ENCODE results near the gene NPL.

The NPL gene

DNA sequence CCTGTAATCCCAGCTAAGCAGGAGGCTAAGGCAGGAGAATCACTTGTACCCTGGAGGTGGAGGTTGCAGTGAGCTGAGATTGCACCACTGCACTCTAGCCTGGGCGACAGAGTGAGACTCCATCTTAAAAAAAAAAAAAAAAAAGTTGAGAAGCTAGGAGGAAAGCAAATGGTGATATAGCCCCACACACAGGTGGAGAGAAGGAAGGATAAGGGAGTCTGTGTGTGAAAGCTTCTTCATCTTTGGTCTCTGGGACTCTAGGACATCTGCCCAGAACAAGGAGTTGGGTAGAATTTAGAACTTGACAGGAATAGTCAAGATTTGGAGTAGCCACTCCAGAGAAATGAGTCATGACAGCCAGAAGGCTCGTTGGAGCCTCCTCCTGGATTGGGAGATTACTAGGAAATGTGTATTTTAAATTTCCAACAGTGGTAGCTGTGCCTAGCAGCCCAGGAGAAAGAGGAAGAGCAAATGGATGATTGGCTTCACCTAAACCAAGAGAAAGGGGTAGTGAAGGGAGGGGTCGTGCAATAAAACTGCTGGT lies 19.9 kb downstream of the NPL start:
- ChIA-PET CTCF (interaction anchor here (0.5 to 0.7 kb wide), 2 partner anchors 18 to 872 kb away, joined by 3 to 4 read pairs; no protein-coding TSS in a partner anchor), POLR2A (no interaction called here)

DNA sequence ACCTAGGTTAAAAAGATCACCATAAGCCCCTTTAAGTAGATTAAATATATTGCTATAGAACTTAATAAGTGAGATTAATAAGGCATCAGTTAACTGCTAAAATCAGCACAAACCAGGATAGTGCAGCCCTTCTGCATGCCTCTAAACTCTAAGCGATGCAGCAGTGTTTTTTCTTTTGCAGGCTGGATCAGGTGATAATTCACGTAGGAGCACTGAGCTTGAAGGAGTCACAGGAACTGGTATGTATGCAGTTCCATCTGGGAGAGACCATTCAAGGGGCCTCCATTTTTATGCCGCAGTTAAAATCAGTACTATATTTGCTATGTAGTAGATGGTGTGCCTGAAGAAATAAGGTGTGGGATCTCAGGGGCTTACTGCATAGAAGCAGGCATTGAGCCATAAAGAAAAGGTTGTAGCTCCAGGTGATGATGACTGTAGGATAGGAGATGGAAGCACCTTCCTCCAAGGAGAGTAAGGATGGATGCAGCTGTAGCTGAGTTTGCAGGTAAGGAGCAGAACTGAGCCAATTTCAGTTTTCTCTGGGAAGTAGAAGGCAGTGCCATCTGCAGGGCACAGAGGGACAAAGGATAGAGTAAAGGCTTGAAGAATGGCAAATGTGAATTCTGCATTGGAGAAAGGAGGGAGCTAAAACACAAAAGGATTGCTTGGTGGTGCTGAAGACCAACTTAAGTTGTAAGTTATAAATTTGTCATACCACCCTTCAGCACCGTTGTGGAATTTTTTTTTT lies 22.6 kb downstream of the NPL start:
- TF ChIP-seq FOXA1 (IDR thresholded peaks at IDR 0.05) (no peak), ELF4 (IDR thresholded peaks at IDR 0.05) (no peak)
- CTCF ChIA-PET, result no interaction called here
- no peak for DNase-seq (ENCODE audit: extremely low spot score)
- POLR2A ChIA-PET, result no interaction called here

More for the DNA sequence above, 19.9 kb downstream of the NPL start:
- TF ChIP-seq CTBP1 (IDR thresholded peaks at IDR 0.05; ENCODE audit: borderline replicate concordance) (no peak), ZNF384 (IDR thresholded peaks at IDR 0.05) (peak; percentile 19; the same call in 1 of the 2 replicates), SP1 (IDR thresholded peaks at IDR 0.05) (no peak), SUZ12 (IDR thresholded peaks at IDR 0.05) (no peak), NFRKB (IDR thresholded peaks at IDR 0.05) (no peak)
- no peak for DNase-seq (ENCODE audit: extremely low spot score)

DNA sequence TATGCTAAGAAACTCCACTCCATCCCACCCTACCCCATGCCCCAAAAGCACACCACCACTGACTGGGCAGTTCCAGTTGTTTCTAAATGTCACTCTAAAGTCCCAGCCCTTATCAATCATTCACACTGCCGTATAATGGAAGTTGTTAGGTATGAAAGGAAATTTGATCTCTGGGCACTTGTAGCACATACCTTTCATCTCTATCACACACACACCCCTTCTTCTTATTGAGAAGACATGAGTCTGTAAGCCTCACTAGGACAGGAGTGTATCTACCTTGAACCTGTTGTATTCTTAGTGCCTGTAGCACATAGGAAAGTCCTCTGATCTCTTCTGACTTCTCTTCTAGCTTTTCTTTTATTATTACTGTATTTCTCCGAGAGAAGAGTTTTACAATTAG lies 27.3 kb downstream of the NPL start:
- ChIA-PET POLR2A (no interaction called here), CTCF (no interaction called here)
- DNase-seq (ENCODE audit: extremely low spot score), result no peak
- TF ChIP-seq SP1 (IDR thresholded peaks at IDR 0.05) (no peak), LEF1 (IDR thresholded peaks at IDR 0.05; ENCODE audit: borderline replicate concordance) (no peak)

DNA sequence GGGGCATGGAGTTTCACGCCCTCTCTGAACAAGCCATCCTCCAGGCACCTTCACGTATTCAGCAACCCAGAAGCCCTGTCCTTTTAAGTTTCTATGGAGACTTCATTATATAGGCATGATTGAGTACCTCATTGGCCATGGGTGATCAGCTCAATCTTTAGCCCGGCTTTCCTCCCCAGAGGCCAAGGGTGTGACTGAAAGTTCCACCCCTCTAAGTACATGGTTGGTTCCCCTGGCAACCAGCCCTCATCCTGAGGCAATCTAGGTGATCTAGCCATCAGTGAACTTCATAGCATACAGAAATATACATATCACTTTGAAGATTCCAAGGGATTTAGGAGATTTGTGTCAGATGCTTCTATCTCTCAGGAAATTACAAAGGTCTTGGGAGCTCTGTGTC lies 28.2 kb downstream of the NPL start:
- POLR2A ChIA-PET, result no interaction called here
- DNase-seq (ENCODE audit: extremely low spot score), result no peak
- TF ChIP-seq CTBP1 (IDR thresholded peaks at IDR 0.05; ENCODE audit: borderline replicate concordance), result no peak
- TF ChIP-seq SP1 (IDR thresholded peaks at IDR 0.05), result no peak
- no peak for TF ChIP-seq HDGF (IDR thresholded peaks at IDR 0.05; ENCODE audit: borderline replicate concordance)
- no peak for TF ChIP-seq NFRKB (IDR thresholded peaks at IDR 0.05)
- TF ChIP-seq ELF4 (IDR thresholded peaks at IDR 0.05), result no peak
- TF ChIP-seq ARNT (IDR thresholded peaks at IDR 0.05), result no peak
- TF ChIP-seq TARDBP (IDR thresholded peaks at IDR 0.05), result no peak
- no peak for TF ChIP-seq ZNF384 (IDR thresholded peaks at IDR 0.05)
- TF ChIP-seq FOXM1 (IDR thresholded peaks at IDR 0.05; ENCODE audit: borderline replicate concordance), result no peak
- TF ChIP-seq LEF1 (IDR thresholded peaks at IDR 0.05; ENCODE audit: borderline replicate concordance), result no peak
- no peak for TF ChIP-seq FOXK2 (IDR thresholded peaks at IDR 0.05)
- CTCF ChIA-PET, result no interaction called here

DNA sequence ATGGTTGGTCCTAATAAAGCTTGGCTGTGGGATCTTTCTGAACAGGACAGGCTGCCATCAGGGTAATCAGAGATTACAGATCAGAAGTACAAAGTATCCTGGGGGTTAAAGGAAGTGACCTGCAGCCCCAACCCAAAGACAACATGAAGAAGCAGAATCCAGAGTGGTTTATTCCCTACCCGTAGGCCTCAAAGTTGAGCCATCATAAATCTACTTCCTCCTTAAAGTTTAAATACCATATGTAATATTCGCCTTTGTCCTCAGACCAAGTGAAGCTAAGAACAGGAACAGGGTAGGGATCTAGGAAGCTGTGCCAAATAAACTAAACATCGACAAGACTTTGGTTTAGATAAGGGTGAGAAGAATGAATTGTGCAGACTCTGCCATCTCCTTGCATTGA lies 33.6 kb downstream of the NPL start:
- CTCF ChIA-PET, result no interaction called here
- no peak for DNase-seq (ENCODE audit: extremely low spot score)
- POLR2A ChIA-PET, result no interaction called here
- TF ChIP-seq HDGF (IDR thresholded peaks at IDR 0.05; ENCODE audit: borderline replicate concordance), result no peak

DNA sequence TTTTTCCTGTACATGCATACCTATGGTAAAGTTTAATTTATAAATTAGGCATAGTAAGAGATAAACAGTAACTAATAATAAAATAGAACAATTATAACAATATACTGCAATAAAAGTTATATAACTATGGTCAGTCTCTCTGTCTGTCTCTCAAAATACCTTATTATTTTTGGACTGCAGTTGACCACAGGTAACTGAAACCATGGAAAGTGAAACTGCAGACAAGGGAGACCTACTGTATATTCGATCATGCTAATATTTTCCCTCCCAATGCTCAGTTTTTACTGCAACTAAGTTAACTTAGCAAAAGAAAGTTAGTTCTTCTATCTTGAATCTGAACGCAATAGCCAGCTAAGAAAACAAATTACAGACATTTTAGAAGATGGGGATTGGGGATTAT lies 37.3 kb downstream of the NPL start:
- no peak for TF ChIP-seq ELF4 (IDR thresholded peaks at IDR 0.05)
- TF ChIP-seq BHLHE40 (IDR thresholded peaks at IDR 0.05; ENCODE audit: borderline replicate concordance), result no peak
- TF ChIP-seq NFRKB (IDR thresholded peaks at IDR 0.05), result no peak
- no peak for TF ChIP-seq FOXA1 (IDR thresholded peaks at IDR 0.05)
- TF ChIP-seq ZNF384 (IDR thresholded peaks at IDR 0.05), result no peak
- no peak for TF ChIP-seq ARNT (IDR thresholded peaks at IDR 0.05)
- no peak for TF ChIP-seq HDGF (IDR thresholded peaks at IDR 0.05; ENCODE audit: borderline replicate concordance)
- TF ChIP-seq TARDBP (IDR thresholded peaks at IDR 0.05), result no peak
- no peak for TF ChIP-seq CTBP1 (IDR thresholded peaks at IDR 0.05; ENCODE audit: borderline replicate concordance)
- TF ChIP-seq FOXM1 (IDR thresholded peaks at IDR 0.05; ENCODE audit: borderline replicate concordance), result no peak
- no peak for TF ChIP-seq FOXK2 (IDR thresholded peaks at IDR 0.05)
- TF ChIP-seq SUZ12 (IDR thresholded peaks at IDR 0.05), result no peak
- TF ChIP-seq, protein P1, sequence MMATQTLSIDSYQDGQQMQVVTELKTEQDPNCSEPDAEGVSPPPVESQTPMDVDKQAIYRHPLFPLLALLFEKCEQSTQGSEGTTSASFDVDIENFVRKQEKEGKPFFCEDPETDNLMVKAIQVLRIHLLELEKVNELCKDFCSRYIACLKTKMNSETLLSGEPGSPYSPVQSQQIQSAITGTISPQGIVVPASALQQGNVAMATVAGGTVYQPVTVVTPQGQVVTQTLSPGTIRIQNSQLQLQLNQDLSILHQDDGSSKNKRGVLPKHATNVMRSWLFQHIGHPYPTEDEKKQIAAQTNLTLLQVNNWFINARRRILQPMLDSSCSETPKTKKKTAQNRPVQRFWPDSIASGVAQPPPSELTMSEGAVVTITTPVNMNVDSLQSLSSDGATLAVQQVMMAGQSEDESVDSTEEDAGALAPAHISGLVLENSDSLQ (IDR thresholded peaks at IDR 0.05), result no peak
- no peak for TF ChIP-seq LEF1 (IDR thresholded peaks at IDR 0.05; ENCODE audit: borderline replicate concordance)
- TF ChIP-seq L3MBTL2 (conservative IDR thresholded peaks at IDR 0.05), result no peak
- no peak for TF ChIP-seq SP1 (IDR thresholded peaks at IDR 0.05)
- POLR2A ChIA-PET, result interaction anchor here (1.8 kb wide), 1 partner anchor 13 kb away, joined by 4 read pairs; no protein-coding TSS in a partner anchor
- no peak for DNase-seq (ENCODE audit: extremely low spot score)
- CTCF ChIA-PET, result no interaction called here

DNA sequence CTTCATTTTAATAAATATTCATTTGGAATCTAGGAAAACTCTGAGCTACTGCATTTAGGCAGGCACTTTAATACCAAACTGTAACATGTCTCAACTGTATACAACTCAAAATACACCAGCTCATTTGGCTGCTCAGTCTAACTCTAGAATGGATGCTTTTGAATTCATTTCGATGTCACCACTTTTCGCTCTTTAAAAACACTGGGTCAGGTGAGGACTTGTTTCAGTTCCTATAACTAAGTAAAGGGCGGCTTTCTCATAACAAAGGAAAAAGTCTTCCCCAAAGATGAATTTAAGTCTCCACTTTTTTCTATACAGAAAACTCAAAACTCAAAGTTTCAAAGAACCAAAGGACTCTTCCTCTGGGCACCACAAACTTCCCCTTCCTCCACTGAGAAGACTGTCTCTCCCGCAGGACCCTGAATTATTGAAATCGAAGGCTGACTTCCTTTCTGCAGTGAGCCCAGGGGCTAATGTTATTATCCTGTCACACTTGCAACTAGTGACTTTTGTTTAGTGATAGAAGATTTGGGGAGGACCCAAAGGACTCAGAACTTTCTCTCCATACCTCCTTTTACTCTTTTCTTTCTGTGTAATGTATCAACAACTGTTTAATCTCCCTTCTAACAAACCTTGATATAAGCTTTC lies 39.8 kb downstream of the NPL start:
- CTCF ChIA-PET, result interaction anchor here (0.7 to 1.0 kb wide), 3 partner anchors 45 to 231 kb away, joined by 3 read pairs; no protein-coding TSS in a partner anchor
- POLR2A ChIA-PET, result no interaction called here
- DNase-seq (ENCODE audit: extremely low spot score), result no peak
- TF ChIP-seq TARDBP (IDR thresholded peaks at IDR 0.05) (no peak), BHLHE40 (IDR thresholded peaks at IDR 0.05; ENCODE audit: borderline replicate concordance) (no peak), LEF1 (IDR thresholded peaks at IDR 0.05; ENCODE audit: borderline replicate concordance) (no peak), ELF4 (IDR thresholded peaks at IDR 0.05) (no peak), ARNT (IDR thresholded peaks at IDR 0.05) (no peak), SP1 (IDR thresholded peaks at IDR 0.05) (no peak), HDGF (IDR thresholded peaks at IDR 0.05; ENCODE audit: borderline replicate concordance) (no peak), L3MBTL2 (conservative IDR thresholded peaks at IDR 0.05) (no peak), CTBP1 (IDR thresholded peaks at IDR 0.05; ENCODE audit: borderline replicate concordance) (no peak), FOXM1 (IDR thresholded peaks at IDR 0.05; ENCODE audit: borderline replicate concordance) (no peak)
